Thyroid gland (tissue), 4 donors: ENCODE measurements around the gene TRIM71.

Source experiments
- POLR2A ChIP-seq, 2 donors: fragments of 450-650 bp; IDR thresholded peaks; one replicate each; pipeline ENCODE4 v1.6.1; 2017; ENCODE audit warnings: antibody characterized with exemption in 2 of 2, mild to moderate bottlenecking in 2 of 2, moderate library complexity in 1 of 2
- TF ChIP-seq, protein P1 (sequence below), 6 experiments: fragments of 200-600 bp in 3 of 6; fragments of 450-650 bp in 3 of 6; sonication (generic) in 3 of 6; IDR thresholded peaks; one replicate each; pipeline ENCODE4 v1.5.1; 2016 to 2019; ENCODE audit warnings: antibody characterized with exemption in 6 of 6, mild to moderate bottlenecking in 2 of 6, inconsistent platforms in 1 of 6, moderate library complexity in 1 of 6

DNA sequence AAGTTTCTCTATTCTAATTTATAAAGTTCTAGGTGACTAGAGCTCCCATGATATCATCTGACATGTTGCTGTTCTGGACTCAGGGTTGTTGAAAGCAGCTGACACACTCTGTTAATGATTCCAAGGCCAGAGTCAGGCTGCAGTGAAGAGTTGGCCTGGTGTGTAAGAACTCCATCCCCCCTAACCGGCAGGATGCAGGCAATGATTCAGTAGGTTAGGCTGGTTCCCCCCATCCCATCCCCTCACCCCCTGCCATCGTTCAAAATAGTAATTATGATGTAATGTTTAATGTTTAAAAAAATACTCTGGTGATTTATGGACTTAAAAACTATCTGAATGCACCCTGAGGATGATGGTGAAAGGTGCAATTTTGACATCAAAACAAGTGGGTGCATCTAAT lies 4.6 kb upstream of the TRIM71 start:
- TF ChIP-seq, protein P1, sequence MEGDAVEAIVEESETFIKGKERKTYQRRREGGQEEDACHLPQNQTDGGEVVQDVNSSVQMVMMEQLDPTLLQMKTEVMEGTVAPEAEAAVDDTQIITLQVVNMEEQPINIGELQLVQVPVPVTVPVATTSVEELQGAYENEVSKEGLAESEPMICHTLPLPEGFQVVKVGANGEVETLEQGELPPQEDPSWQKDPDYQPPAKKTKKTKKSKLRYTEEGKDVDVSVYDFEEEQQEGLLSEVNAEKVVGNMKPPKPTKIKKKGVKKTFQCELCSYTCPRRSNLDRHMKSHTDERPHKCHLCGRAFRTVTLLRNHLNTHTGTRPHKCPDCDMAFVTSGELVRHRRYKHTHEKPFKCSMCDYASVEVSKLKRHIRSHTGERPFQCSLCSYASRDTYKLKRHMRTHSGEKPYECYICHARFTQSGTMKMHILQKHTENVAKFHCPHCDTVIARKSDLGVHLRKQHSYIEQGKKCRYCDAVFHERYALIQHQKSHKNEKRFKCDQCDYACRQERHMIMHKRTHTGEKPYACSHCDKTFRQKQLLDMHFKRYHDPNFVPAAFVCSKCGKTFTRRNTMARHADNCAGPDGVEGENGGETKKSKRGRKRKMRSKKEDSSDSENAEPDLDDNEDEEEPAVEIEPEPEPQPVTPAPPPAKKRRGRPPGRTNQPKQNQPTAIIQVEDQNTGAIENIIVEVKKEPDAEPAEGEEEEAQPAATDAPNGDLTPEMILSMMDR (IDR thresholded peaks at IDR 0.05) = no peak
- TF ChIP-seq POLR2A (IDR thresholded peaks at IDR 0.05) = no peak
